Right renal pelvis (tissue), 4 donors: ENCODE measurements around the gene FOXB2. TPM values are rescaled to one million over a fixed set of nuclear protein-coding genes. Genes with fewer than 3 reads are reported as not detected.

ENCODE experiments used
- DNase-seq, 4 donors: peaks; one replicate each; pipeline ENCODE4 v3.0.0-alpha.2; 2013; ENCODE audit warnings: low read depth in 4 of 4, low spot score in 3 of 4, missing footprints in 1 of 4
- polyA plus RNA-seq, 4 donors: library from polyadenylated mRNA; unstranded; fragments of 120-200 nt; gene quantifications; one replicate each; pipeline ENCODE4 v1.2.1, GENCODE V29; 2013; ENCODE audit not compliant: insufficient read length in 4 of 4

The FOXB2 gene
- polyA plus RNA-seq, 4 donors: not detected

DNA sequence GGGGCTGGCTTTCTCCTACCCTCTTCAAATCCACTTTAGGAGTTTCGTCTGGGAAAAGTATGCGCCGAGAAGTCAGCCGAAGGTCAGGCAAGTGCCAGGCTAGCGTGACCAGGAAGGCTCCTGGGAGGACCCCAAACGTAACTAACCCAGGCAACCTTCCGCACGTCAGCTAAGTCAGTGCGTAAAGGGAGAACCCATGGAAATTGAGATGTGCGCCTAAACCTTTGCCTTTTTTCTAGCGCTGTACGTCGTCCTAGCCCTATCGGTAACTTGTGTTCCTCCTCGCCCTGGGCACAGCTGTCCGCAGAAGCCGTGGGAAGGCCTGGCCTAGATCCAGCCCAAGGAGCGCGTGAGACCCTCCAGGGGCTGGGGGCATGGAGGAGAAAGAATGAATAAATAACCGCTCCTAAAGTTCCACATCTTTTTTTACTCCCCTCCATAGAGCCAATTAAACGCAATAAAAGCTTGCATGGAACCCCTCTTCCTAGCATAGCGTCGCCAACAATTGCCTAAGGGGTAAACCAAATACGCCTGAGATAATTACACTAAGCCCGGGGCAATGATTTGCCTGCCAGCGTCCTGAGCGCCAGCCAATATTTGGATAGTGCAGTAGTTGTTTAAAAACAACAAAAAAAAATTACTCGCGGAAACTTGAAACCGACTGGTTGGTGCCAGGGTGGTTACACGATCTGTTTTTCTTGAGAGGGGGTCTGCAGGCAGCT lies 4.0 kb upstream of the FOXB2 start:
- DNase-seq: no peak

DNA sequence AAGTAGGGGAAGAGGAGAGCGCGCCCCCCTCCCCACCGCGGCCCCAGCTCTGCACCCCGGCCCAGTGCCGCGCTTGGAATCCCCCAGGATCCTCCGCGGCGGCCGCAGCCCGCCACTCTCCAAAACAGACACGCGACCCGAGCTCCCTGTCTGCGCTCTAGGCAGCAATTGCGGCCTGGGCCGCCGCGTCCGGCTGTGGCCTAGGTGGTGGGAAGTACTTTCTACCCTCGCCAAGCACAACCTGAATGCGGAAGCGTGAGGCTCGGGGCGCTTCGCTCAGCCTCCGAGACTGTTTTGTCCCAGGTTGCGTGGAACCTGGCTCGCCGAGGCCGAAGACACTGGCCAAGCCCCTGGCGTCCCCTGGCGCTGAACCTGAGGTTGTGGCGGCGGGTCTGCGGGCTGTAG lies 3.3 kb upstream of the FOXB2 start:
- no peak for DNase-seq

DNA sequence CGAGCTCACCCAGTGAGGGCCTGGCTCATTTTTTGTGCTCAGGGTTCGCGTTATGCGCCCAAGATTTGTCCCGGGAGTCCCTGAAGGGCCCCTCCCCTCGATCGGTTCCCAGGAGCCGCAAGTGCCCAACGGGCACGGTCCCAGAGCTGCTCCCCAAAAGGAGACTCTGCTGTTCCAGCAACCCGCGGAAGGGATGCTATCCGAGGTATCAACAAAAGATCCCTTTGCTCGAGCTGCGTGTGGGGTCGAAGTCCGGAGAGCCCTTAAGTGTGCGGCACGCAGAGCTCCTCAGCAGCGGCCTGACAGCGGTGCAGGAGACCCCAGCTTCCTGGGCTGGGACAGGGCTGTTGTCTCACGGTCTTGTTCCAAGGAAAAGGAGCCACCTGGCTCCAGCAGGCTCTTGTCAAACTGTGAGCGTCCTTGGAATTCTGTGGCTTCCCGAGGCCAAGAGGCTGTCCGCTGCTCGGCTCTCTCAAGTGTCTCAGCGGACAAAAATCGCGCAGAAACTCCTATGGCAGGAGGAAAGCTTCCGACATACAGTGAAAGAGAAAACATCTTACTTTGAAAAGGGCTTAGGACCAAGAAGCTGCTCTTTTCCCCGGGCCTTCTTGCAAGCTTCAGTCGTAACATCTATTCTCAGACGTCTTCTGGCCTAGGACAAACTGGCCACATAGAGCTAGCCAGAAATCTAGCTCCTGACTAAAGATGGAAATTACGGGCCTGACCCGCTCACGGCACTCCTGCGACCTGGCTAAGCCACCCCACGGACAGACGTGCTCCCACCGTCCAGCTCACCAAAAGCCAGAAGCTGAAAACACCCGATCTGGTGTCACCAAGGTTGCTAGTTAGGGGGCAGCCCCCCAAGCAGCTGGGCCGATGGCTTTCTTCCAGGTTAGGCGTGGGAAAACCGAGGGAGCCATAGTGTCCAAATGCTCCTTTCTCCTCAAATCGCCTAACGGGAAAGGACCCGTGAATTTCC lies 2.6 kb upstream of the FOXB2 start:
- DNase-seq: no peak

DNA sequence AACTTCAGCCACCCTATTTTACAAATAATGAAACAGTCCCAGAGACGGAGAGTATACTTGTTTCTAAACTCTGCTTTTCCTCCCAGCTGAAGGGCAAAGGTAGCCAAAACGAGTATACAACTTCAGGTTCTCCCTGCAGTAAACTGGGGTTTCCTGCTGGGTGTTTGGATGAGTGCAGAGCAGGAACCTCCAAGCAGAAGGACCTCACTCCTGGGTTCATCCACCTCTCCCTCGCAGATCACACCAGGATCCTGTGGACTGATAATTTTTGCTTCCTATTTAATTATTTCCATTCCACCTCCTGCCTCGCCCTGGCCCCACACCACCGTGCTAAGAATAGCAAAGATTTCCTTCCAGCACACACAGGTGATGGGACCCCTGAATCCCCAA lies 2.0 kb upstream of the FOXB2 start:
- DNase-seq: no peak

DNA sequence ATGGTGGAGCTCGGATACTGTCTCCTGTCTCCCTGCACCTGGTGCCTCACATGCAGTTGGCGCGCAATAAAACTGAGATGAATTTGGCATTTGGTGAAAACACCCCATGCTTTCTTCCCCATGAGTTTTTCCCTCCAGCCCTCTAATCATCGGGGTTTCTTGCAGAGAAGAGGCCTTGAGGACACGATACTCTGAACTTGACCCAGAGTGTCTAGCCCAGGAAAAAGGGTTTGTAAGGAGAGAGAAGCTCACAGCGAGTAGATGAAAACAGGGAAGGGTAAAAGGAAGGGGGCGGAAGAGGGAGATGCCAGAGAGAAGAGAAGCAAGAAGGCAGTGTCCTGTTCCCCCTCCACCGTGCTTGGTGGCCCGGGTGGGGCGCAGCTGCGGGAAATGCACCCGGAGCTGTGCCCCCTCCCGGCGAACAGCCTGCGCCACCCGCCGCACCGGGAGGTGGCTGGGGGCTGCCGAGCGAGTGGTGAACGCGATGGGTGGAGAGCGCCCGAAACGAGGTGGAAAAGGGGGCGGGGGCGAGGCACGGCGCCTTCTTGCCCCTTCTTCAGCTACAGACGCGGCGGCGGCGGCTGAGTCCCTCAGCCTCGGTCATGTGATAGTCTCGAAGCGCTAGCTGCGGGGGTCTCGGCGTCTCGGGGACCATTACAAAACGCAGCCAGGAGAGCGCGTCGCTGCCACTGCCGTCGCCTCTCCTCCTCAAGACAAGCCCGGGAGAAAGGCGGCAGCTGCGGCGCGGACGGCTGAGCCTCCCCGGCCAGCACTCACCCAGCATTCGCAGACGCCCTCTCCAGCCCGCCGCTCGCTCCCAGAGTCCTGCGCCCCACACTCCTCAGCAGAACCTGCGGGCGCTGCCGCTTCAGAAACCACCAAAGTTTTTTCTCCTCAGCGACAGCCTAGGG lies 1.1 kb upstream of the FOXB2 start:
- no peak for DNase-seq

DNA sequence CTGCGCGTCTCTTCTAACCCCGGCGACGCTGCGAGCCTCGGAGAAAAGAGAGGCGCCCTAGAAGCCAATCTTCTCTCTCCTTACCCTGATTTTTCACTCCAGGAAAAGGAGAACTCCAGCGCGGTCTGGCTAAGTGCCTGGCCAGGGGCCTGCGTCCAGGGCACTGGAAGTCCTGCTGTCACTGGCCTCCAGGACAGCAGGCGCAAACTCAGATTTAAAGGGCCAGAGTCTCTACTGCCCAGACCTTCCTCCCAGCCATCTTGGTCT lies 553 bp upstream of the FOXB2 start:
- DNase-seq: no peak

DNA sequence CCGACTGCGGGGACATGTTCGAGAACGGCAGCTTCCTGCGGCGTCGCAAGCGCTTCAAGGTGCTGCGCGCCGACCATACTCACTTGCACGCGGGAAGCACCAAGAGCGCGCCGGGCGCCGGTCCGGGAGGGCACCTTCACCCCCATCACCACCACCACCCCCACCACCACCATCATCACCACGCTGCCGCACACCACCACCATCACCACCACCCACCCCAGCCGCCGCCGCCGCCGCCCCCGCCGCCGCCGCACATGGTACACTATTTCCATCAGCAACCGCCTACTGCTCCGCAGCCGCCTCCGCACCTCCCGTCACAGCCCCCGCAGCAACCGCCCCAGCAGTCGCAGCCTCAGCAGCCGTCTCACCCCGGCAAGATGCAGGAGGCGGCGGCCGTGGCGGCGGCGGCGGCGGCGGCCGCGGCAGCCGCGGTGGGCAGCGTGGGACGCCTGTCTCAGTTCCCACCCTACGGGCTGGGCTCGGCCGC lies 514 bp downstream of the FOXB2 start:
- DNase-seq: no peak

DNA sequence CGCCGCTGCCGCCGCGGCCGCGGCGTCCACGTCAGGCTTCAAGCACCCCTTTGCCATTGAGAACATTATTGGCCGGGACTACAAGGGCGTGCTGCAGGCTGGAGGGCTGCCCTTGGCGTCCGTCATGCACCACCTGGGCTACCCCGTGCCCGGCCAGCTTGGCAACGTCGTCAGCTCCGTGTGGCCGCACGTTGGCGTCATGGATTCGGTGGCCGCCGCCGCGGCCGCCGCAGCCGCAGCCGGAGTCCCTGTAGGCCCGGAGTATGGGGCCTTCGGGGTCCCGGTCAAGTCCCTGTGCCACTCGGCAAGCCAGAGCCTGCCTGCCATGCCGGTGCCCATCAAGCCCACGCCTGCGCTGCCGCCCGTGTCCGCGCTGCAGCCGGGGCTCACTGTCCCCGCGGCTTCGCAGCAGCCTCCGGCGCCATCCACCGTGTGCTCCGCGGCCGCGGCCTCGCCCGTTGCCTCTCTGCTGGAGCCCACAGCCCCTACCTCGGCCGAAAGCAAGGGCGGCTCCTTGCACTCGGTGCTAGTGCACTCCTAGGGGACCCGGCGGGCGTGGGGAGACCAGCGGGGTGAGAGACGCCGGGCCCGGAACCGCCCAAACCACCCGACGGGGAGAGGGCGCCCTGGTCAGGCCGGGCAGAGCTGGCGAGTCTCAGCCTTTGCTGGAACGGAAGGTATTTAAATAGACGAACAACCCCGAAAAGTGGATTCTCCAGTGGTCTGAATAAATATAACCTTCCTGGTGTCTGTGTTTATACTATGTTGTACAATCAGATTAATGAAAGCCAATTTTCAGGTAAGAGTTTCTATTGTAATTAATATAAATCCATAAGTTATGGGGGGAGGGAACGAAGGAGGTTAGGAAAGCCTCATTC lies 1.2 kb downstream of the FOXB2 start:
- no peak for DNase-seq

DNA sequence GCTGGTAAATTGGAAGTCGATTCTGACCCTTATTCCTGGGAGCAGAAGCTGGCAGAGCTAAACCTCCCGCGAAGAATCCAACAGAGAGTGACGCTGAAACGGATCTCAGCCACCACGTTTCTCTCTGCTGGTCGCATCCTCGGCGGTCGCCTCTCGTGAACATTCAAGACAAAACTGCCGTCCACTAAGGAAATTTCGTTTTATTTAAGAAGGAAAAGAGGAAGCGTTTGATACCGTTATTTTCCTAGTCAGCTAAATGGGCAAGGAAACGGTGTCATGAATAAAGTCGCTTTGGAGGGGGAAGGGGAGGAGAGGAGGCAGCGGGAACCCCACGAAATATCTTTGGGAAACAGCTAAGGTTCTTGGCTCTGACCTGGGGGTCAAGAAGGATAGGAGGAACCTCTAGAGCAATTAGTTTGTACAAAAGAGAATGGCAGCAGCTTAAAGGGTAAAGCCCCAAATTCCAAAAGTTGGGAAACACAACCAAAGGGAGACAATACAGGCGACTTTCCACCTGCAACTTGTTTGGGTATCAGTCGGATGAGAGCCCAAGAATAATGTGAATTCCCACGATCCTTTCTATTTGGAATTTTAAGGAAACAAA lies 1.9 kb downstream of the FOXB2 start:
- no peak for DNase-seq

DNA sequence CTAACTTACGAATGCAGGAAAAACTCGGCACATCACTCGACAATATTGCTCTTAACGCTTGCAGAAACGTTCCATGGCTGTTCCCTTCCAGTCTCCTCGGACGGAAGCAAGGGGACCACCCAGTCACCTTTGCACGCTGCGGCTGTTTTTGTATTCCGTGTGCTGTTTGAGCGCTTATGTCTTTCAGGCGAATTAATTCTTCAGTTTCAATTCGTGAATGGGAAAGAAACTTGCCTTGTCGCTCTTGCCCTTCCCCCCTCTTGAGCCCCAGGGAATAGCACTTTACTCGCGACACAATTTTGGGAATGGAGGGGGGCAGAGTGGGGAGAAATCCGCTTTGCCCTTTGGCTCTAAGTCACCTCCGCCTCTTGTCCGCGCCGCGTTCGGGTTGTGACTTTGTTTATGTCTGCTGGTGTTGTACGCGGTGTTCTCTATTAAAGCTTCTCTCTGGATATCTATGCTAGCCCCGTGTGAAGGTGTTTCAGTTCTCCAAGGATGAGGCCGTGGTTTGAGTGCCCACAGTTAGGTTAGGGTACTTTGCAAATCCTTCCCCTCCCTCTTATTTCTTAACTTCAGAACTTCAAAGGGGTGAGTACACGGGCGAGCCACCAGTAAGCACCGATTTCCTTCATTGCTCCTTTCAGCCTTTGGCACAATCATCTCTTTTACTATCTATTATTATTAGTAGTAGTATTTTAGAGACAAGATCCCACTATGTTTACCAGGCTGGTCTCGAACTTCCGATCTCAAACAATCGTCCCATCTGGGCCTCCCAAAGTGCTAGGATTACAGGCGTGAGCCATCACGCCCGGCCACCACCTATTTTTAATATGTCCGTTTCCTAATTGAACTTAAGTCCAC lies 2.7 kb downstream of the FOXB2 start:
- DNase-seq: no peak

DNA sequence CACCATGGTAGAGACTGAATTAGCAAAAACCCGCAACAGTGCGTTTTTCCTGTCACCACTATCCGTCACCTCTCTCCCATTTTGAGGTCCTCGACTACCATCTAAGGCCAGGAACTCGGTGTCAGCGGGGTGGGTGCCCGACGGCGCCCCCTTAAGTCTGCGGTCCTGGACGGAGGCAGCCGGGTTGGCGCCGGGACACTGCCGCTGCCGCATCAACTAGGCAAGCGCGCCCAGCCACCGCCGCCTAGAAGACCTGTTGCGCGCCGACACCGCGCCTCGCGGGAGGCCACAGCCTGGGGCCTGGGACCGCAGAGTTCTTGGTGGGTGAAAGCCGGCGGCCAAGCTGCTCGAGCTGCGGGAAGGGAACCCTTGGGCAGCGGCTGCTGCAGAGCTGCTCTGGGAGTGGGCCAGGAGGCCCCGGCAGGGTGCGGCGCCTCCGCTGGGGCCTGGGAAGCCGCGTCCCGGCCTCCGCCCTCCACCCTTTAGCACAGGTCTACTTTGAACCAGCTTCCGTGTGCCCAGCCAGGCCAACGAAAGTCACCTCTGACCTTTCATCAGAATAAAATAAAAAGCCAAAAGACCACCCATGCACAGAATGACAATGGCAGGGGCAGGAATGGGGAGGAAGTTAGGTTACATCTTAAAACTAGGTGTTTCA lies 3.5 kb downstream of the FOXB2 start:
- DNase-seq: no peak

DNA sequence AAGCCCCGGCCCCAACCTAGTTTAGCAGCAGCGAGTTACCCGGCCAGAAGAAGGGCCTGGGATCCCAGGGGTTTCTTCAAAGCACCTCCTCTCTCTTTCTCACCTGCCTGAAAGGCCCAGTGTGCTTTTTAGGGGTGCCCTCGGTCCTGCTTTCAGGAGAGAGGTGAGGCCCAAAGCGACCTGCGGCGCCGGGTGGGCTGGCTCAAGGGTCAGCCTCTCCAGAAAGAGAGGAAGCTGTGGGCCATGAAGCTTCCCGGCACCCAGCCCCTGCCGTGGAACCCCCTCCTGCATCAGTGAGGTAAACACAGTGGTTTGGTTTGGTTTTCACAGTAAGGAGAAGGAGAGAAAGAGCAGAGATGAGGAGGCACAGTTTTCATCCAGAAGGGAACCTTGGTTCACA lies 4.3 kb downstream of the FOXB2 start:
- DNase-seq: no peak

DNA sequence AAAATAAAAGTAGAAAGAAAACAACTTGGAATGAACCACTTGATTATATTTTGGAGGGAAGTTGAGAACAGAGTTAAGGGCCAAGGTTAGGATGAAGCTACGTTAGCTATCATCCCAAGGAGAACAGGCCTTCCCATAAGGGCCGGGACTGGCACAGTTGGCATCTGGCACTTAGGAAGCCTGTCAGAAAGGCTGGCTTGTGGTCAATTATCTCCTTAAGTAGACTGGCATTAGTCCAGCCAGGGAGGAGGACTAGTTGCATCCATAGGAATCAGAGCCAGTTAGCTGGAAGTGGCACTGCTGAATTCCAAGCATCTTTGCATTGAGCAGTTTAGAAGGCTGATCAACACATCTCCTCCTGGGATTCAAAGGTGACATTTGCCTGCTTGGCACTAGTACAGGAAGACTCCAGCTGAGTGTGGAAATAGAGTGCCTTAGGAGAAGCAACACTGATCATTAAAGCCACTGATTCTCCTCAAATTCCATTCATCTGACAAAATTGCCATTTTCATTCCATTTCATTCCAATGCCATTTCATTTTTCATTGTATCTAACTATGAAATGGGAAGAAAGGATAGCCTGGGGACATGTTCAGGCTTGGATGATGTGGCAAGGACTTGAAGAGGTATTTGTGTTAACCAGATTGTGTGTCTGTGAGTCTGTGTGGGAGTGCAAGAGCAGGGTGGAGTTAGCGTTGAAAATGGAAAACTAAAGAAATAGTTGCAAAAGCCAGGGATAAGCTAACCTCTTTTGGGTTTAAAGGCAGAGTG lies 5.5 kb downstream of the FOXB2 start:
- DNase-seq: no peak

DNA sequence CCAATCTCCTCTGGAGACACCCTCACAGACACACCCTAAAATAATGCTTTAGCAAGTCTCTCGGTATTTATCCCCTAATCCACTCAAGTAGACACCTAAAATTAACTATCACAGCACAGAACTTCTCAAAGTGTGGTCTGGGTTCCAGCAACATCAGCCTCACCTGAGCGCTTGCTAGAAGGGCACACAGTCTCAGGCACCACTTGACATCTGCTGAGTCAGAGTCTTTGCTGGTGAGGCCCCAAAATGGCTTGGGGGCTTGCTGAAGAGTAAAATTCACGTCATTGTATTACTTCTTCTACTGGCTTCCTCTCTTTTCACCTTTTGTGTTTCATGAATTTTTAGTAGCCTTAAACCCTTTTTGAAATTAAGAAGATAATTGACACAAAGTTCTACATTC lies 9.0 kb downstream of the FOXB2 start:
- DNase-seq: no peak

DNA sequence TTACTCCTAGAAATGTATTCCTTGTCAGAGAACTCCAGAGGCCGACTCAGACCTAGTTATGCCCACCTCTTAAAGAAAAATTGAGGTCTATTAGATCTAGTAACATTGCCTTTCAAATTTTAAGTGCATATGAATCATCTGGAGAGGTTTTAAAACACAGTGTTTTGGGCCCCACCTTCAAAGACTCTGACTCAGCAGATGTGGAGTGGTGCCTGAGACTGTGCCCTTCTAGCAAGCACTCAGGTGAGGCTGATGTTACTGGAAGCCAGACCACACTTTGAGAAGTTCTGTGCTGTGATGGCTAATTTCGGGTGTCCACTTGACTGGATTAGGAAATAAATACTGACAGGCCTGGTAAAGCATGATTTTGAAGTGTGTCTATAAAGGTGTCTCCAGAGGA lies 10.6 kb downstream of the FOXB2 start:
- DNase-seq: no peak

DNA sequence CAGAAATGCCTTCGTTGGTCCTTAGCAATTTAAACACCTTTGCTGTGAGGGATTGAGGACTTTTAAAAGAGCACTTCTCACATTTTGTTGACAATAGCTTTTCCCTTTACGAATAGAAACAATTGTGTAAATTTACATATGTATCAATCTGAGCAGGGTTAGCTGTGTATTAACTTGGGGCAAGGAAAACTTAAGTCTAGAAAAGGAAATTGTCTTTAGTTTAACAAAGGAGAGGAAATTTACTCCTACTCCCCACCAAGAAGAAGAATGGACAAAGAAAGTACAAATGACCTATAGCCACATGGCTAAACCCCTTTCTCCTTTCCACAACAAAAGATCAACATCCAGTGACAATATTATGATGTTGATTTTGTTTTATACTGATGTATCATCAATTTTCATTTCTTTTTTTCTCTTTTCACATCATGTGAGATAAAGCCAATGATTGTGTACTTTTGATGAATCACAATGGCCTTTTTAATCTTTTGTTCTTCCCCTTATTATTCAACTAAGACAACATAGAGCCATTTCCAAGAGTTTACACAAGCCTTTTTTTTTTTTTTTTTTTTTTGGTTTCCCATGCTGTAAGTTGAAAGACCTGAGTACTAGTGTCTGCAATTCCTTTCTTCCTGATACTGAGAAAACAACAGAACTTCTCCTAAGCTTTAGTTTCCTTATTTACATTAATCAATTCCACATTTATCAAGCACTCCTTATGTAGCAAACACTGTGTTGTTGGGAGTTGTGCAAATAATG lies 19.0 kb downstream of the FOXB2 start:
- DNase-seq: no peak

DNA sequence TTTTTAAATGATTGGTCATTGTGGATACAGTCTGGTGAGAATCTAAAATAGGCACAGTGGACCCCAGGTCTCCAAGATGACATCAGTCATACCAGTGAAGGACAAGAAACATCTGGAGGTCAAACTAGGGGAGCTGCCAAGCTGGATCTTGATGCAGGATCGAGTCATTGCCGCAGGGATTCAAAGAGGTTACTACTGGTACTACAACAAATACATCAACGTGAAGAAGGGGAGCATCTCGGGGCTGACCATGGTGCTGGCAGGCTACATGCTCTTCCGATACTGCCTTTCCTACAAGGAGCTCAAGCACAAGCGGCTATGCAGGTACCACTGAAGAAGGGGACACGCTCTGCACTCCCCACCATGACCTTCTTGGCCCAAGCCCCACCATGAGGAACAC lies 20.9 kb downstream of the FOXB2 start:
- DNase-seq: no peak
